ENCODE results near the gene PSAP.
A peak's percentile ranks its signal among the peaks of the same experiment; 100 is the strongest.

DNA sequence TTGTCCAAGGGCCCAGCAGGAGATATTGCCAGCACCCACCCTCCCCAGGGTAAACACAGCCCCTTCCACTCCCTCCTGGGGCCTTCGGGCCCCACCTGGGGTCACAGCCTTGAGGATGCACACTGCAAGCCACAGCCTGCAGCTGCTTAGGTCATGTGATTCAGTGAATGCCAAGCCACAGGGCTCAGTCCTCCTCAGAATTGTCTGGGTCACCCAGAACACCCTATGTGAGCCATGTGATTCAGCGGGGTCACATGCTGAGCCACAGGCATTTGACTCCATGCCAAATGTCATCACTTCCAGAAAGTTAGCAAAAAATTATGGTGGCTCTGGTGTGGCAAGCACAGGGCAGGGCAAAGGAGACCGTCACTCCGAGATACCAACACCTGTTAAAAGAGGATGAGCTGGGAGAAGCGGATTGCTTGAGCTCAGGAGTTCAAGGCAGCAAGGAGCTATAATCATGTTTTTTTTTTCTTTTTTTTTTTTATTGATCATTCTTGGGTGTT is 17.2 kb upstream of the PSAP start:
- no peak for TF ChIP-seq POLR2A (IDR thresholded peaks at IDR 0.05)
- TF ChIP-seq, protein P1, sequence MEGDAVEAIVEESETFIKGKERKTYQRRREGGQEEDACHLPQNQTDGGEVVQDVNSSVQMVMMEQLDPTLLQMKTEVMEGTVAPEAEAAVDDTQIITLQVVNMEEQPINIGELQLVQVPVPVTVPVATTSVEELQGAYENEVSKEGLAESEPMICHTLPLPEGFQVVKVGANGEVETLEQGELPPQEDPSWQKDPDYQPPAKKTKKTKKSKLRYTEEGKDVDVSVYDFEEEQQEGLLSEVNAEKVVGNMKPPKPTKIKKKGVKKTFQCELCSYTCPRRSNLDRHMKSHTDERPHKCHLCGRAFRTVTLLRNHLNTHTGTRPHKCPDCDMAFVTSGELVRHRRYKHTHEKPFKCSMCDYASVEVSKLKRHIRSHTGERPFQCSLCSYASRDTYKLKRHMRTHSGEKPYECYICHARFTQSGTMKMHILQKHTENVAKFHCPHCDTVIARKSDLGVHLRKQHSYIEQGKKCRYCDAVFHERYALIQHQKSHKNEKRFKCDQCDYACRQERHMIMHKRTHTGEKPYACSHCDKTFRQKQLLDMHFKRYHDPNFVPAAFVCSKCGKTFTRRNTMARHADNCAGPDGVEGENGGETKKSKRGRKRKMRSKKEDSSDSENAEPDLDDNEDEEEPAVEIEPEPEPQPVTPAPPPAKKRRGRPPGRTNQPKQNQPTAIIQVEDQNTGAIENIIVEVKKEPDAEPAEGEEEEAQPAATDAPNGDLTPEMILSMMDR (IDR thresholded peaks at IDR 0.05 in 8 of 11, conservative IDR thresholded peaks at IDR 0.05 in 3 of 11): no peak
- TF ChIP-seq POLR2AphosphoS5 (IDR thresholded peaks at IDR 0.05): peak; percentile 27 to 86 (median 42)

Measured in spleen (tissue), 7 donors.